ENCODE measurements around the gene MKRN1. TPM values are rescaled to one million over a fixed set of nuclear protein-coding genes. Genes with fewer than 3 reads are reported as not detected.
"Not testable (repeated sequence)": the region's sequence is repeated elsewhere in the genome, so short reads cannot be mapped to it uniquely, and the experiment has no call there.

The MKRN1 gene
- total and polyA plus RNA-seq, 3 experiments from 2014 or later, result 66.3 to 115 (median 67.5) TPM

DNA sequence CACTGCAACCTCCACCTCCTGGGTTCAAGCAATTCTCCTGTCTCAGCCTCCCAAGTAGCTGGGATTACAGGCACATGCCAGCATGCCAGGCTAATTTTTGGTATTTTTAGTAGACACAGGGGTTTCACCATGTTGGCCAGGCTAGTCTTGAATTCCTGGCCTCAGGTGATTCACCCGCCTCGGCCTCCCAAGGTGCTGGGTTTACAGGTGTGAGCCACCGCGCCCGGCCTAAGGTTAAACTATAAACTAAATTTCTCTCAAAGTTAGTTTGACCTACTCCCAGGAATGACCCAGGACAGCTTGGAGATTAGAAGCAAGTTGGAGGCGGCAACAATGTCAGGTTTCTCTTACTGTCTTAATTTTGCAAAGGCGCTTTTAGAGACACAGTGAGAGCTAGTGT is 18.5 kb upstream of the MKRN1 start:
- DNase-seq; H3K9me3 ChIP-seq (ENCODE audit: low read length); H3K27ac Mint-ChIP-seq; H3K9me3 Mint-ChIP-seq; POLR2A ChIA-PET; H3K4me3 Mint-ChIP-seq; H3K4me3 ChIP-seq (ENCODE audit: low read length); H3K27ac ChIP-seq (ENCODE audit: low read depth, low read length); H3K27me3 Mint-ChIP-seq; H3K36me3 ChIP-seq (ENCODE audit: insufficient read depth, low read length); H3K4me1 Mint-ChIP-seq; H3K36me3 Mint-ChIP-seq; H3K4me1 ChIP-seq (ENCODE audit: insufficient read depth, low read length); H3K27me3 ChIP-seq (ENCODE audit: insufficient read depth, low read length, poor library complexity, severe bottlenecking): not testable (repeated sequence)
- CTCF ChIA-PET, result interaction anchor here (1.0 to 1.9 kb wide), 3 partner anchors 9 to 21 kb away, joined by 3 to 4 read pairs (median 3); no protein-coding TSS in a partner anchor

DNA sequence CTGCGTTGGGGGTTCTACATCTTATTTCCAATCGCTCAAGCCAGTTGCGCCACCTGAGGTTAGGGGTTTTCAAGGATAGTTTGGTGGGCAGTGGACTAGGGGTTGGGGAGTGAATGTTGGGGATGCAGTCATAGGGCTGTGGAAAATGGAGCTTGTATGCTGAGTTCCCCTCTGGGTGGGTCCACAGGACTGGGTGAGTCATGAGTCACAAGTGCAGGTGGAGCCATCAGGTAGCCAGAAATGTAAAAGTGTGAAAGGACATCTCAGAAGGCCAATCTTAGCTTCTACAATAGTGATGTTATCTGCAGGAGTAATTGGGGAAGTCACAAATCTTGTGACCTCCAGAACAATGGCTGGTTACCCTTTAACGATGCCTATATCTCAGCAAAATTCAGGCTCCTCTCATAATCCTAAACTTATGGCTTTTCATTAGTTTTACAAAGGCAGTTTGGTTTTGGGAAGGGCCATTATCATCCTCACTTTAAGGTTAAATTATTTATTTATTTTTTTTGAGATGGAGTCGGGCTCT is 18.0 kb upstream of the MKRN1 start:
- Histone ChIP-seq H3K27me3 (ENCODE audit: insufficient read depth, low read length, poor library complexity, severe bottlenecking) (no peaks in the 10 kb centered on the region), H3K27ac (ENCODE audit: low read depth, low read length) (no peak overlapping the region), H3K4me1 (ENCODE audit: insufficient read depth, low read length) (no peaks in the 10 kb centered on the region), H3K9me3 (ENCODE audit: low read length) (no peaks in the 10 kb centered on the region), H3K36me3 (ENCODE audit: insufficient read depth, low read length) (no peaks in the 10 kb centered on the region), H3K4me3 (ENCODE audit: low read length) (no peak overlapping the region)
- peak overlapping the region in 1 of 8 donors; percentile 47 for H3K27ac Mint-ChIP-seq
- no peak overlapping the region for H3K4me3 Mint-ChIP-seq
- peaks cover 0 to 3% (median 0%) of the 10 kb centered on the region in 3 donors for H3K4me1 Mint-ChIP-seq
- ChIA-PET POLR2A (no interaction called here), CTCF (interaction anchor here (1.6 kb wide), 1 partner anchor 19 kb away, joined by 3 read pairs; no protein-coding TSS in a partner anchor)
- no peaks in the 10 kb centered on the region for H3K9me3 Mint-ChIP-seq
- DNase-seq, result no peak
- no peaks in the 10 kb centered on the region for H3K36me3 Mint-ChIP-seq
- H3K27me3 Mint-ChIP-seq, result peaks cover 0 to 3% of the 10 kb centered on the region in 2 donors

DNA sequence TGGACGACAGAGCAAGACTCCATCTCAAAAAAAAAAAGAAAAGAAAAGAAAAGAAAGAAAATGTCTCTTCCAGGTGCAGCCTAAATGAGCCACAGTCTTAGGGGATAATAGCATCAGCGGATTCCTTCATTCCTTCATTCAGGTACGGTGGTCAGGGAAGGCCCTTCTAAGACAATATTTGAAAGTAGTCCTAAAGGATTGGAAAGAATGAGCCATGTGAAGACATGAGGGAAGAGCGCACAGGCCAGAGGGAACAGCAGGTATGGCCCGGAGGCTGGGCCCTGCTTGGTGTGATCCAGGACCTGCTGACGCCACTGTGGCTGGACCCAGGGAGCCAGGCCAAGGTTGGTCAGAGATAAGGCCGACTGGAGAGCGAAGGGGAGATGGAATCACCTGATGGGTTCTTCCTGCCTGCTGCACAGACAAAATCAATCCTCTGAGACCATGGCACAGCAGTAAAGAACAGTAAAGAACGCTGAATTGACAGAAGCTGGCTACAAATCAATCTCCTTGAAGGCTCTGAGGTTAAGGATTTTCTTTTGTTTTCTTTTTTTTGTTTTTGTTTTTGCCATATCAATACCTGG is 16.3 kb upstream of the MKRN1 start:
- ChIA-PET CTCF (interaction anchor here (0.9 to 5.0 kb wide), 2 partner anchors 19 to 25 kb away, joined by 3 to 83 read pairs; no protein-coding TSS in a partner anchor), POLR2A (interaction anchor here (1.0 kb wide), 1 partner anchor 18 kb away, joined by 3 read pairs; no protein-coding TSS in a partner anchor)
- H3K36me3 ChIP-seq (ENCODE audit: insufficient read depth, low read length), result no peaks in the 10 kb centered on the region
- Mint-ChIP-seq H3K36me3 (no peaks in the 10 kb centered on the region), H3K4me3 (no peak overlapping the region), H3K27me3 (peaks cover 0 to 3% of the 10 kb centered on the region in 2 donors), H3K9me3 (no peaks in the 10 kb centered on the region), H3K27ac (no peak overlapping the region), H3K4me1 (peaks cover 0 to 3% (median 0%) of the 10 kb centered on the region in 3 donors)
- H3K27ac ChIP-seq (ENCODE audit: low read depth, low read length), result no peak overlapping the region
- no peak overlapping the region for H3K4me3 ChIP-seq (ENCODE audit: low read length)
- H3K27me3 ChIP-seq (ENCODE audit: insufficient read depth, low read length, poor library complexity, severe bottlenecking), result no peaks in the 10 kb centered on the region
- DNase-seq, result no peak
- no peaks in the 10 kb centered on the region for H3K9me3 ChIP-seq (ENCODE audit: low read length)
- no peaks in the 10 kb centered on the region for H3K4me1 ChIP-seq (ENCODE audit: insufficient read depth, low read length)

GRCh38 chr7:140494867-140495266 is 15.6 kb upstream of the MKRN1 start:
- Mint-ChIP-seq H3K9me3 (no peaks in the 10 kb centered on the region), H3K27me3 (peaks cover 0 to 3% of the 10 kb centered on the region in 2 donors), H3K4me3 (no peak overlapping the region), H3K4me1 (peaks cover 0 to 3% (median 0%) of the 10 kb centered on the region in 3 donors), H3K36me3 (no peaks in the 10 kb centered on the region), H3K27ac (no peak overlapping the region)
- DNase-seq, result no peak
- CTCF ChIA-PET, result interaction anchor here (4.4 to 5.0 kb wide), 2 partner anchors 14 to 18 kb away, joined by 18 to 83 read pairs; no protein-coding TSS in a partner anchor
- Histone ChIP-seq H3K27me3 (ENCODE audit: insufficient read depth, low read length, poor library complexity, severe bottlenecking) (no peaks in the 10 kb centered on the region), H3K4me1 (ENCODE audit: insufficient read depth, low read length) (no peaks in the 10 kb centered on the region), H3K36me3 (ENCODE audit: insufficient read depth, low read length) (no peaks in the 10 kb centered on the region), H3K27ac (ENCODE audit: low read depth, low read length) (no peak overlapping the region), H3K4me3 (ENCODE audit: low read length) (no peak overlapping the region), H3K9me3 (ENCODE audit: low read length) (no peaks in the 10 kb centered on the region)
- POLR2A ChIA-PET, result interaction anchor here (1.0 kb wide), 1 partner anchor 18 kb away, joined by 3 read pairs; no protein-coding TSS in a partner anchor

DNA sequence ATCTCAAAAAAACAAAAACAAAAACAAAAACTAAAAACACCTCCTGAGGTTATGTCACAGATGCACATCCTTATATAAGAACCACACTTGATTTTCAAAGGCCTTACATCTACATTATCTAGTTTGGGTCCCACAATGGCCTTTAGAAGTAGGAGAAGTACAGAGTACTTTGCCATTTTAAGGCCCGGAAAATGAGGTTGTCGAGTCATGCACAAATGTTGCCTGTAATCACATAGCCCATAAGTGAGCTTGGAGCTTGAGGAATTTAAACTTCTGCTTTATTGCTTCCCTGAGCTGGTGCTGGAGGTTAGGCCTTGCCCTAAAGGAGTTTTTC is 9.7 kb upstream of the MKRN1 start:
- no peaks in the 10 kb centered on the region for H3K9me3 ChIP-seq (ENCODE audit: low read length)
- no peak overlapping the region for H3K4me3 Mint-ChIP-seq
- no peak overlapping the region for H3K4me3 ChIP-seq (ENCODE audit: low read length)
- no peaks in the 10 kb centered on the region for H3K36me3 Mint-ChIP-seq
- peak overlapping the region; percentile 69 for H3K27ac ChIP-seq (ENCODE audit: low read depth, low read length)
- H3K27me3 Mint-ChIP-seq, result peaks cover 0 to 3% of the 10 kb centered on the region in 2 donors
- no peaks in the 10 kb centered on the region for H3K9me3 Mint-ChIP-seq
- ChIA-PET POLR2A (interaction anchor here (1.4 kb wide), 1 partner anchor 12 kb away, joined by 5 read pairs; no protein-coding TSS in a partner anchor), CTCF (interaction anchor here (1.0 to 2.8 kb wide), 4 partner anchors 9 to 164 kb away, joined by 4 to 12 read pairs (median 4); no protein-coding TSS in a partner anchor)
- no peak for DNase-seq
- no peaks in the 10 kb centered on the region for H3K36me3 ChIP-seq (ENCODE audit: insufficient read depth, low read length)
- peaks cover 0 to 3% (median 0%) of the 10 kb centered on the region in 3 donors for H3K4me1 Mint-ChIP-seq
- no peaks in the 10 kb centered on the region for H3K27me3 ChIP-seq (ENCODE audit: insufficient read depth, low read length, poor library complexity, severe bottlenecking)
- H3K4me1 ChIP-seq (ENCODE audit: insufficient read depth, low read length), result no peaks in the 10 kb centered on the region
- no peak overlapping the region for H3K27ac Mint-ChIP-seq

- H3K36me3 Mint-ChIP-seq, result no peaks in the 10 kb centered on the region
- ChIA-PET CTCF (interaction anchor here (2.0 kb wide), 1 partner anchor 8 kb away, joined by 14 read pairs; no protein-coding TSS in a partner anchor), POLR2A (no interaction called here)
- Histone ChIP-seq H3K27ac (ENCODE audit: low read depth, low read length) (no peak overlapping the region), H3K9me3 (ENCODE audit: low read length) (no peaks in the 10 kb centered on the region), H3K36me3 (ENCODE audit: insufficient read depth, low read length) (no peaks in the 10 kb centered on the region), H3K4me3 (ENCODE audit: low read length) (no peak overlapping the region), H3K4me1 (ENCODE audit: insufficient read depth, low read length) (no peaks in the 10 kb centered on the region), H3K27me3 (ENCODE audit: insufficient read depth, low read length, poor library complexity, severe bottlenecking) (no peaks in the 10 kb centered on the region)
- no peaks in the 10 kb centered on the region for H3K4me1 Mint-ChIP-seq
- no peaks in the 10 kb centered on the region for H3K9me3 Mint-ChIP-seq
- no peak for DNase-seq
- no peak overlapping the region for H3K4me3 Mint-ChIP-seq
- peaks cover 0 to 2% of the 10 kb centered on the region in 2 donors for H3K27me3 Mint-ChIP-seq
- no peak overlapping the region for H3K27ac Mint-ChIP-seq
Measured at GRCh38 chr7:140485500-140486265, 6.4 kb upstream of the MKRN1 start.

DNA sequence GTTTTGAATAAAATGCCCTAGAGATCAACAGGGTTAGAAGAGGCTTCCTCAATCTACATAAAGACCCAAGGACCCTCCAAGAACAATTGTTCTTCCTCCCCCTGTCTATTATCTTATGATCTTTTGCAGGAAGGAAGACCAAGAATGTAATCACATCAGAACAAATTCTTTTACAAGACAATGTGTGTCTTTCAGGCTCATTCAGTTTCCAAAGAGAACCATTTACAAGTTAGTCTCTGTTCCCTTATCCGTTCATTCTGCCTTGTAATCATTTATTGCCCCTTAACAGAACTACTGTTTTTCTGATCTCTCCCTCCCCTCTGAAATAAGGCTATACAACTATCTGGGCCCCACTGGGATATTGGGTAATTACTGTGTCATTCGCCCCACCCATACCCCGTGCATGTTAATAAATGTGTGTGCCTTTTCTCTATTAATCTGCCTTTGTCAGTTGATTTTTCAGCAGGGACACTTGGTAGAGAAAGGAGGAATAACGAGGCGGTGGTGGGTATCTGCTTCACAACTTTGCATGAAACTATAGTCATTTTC is 5.7 kb upstream of the MKRN1 start:
- ChIA-PET CTCF (interaction anchor here (2.0 kb wide), 1 partner anchor 8 kb away, joined by 14 read pairs; no protein-coding TSS in a partner anchor), POLR2A (no interaction called here)
- Histone ChIP-seq H3K9me3 (ENCODE audit: low read length) (no peaks in the 10 kb centered on the region), H3K27me3 (ENCODE audit: insufficient read depth, low read length, poor library complexity, severe bottlenecking) (no peaks in the 10 kb centered on the region), H3K4me1 (ENCODE audit: insufficient read depth, low read length) (no peaks in the 10 kb centered on the region), H3K27ac (ENCODE audit: low read depth, low read length) (no peak overlapping the region), H3K36me3 (ENCODE audit: insufficient read depth, low read length) (no peaks in the 10 kb centered on the region), H3K4me3 (ENCODE audit: low read length) (no peak overlapping the region)
- Mint-ChIP-seq H3K36me3 (no peaks in the 10 kb centered on the region), H3K4me1 (no peaks in the 10 kb centered on the region), H3K9me3 (no peaks in the 10 kb centered on the region), H3K4me3 (no peak overlapping the region), H3K27ac (no peak overlapping the region), H3K27me3 (peaks cover 0 to 2% of the 10 kb centered on the region in 2 donors)
- no peak for DNase-seq
